Stimulated activated CD8-positive, alpha-beta memory T cell treated with anti-CD3 and anti-CD28 coated beads, Interleukin-7, amount 100 ng/mL, for 24 hours (primary cell): ENCODE measurements around the gene CAPN10.

Experiments used
- DNase-seq: peaks from one replicate; pipeline ENCODE4 v3.0.0-alpha.2; 2020; ENCODE audit warnings: low read depth

Gene CAPN10

DNA sequence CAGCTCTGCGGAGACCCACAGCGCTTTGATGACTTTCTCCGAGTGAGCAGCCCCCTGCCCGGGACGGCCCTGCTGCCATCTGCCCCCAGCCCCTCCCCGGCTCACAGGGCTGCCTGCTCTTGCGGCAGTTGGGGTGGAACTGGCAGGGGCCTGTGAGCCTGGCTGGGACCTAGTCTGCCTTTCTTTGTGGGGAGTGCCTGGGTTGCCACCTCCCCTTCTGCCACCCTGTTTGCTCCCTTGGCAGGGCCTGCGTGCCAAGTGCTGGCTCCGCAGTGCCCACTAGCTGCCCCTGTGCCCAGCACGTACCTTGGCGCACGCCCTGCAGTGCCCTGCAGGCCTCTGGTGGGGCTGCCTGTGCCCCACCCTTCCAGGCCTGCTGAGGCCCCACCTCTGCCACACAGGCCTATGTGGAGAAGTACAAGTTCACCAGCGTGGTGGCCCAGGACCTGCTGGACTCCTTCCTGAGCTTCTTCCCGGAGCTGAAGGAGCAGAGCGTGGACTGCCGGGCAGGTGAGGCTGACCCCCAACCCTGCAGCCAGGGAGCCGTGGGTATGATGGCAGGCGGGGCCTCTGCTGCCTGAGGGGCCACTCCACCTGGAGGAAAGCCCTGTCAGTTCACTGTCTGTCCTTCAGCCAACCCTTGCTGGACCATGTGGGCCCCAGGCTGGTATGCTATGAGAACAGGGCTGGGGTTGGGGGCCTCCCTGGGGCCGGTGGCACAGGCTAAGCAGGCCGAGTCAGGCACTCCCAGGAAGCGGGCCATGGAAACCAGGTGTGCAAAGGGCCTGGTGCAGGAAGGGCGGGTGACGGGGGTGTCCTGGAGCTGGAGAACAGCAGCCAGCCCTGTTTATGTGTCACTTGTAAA, 11.2 kb upstream of the CAPN10 start:
- DNase-seq: no peak

DNA sequence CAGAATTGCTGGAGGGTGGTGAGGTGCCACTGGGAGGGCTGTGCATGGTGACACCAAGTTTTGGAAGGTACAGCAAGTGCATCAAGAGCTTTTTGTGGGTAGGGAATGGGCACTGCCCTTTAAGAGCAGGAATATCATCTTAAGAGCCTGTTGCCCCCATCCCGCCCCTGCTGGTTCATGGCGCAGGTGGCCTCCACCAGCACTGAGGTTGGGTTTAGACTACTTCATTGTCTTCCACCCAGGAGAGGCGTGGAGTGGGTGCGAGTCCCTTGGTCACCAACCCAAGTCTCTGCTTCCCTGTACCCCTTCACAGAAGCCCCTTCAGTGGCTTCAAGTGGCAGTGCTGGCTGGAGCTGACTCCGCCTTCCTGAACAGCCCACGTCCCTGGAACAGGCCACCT, 10.5 kb upstream of the CAPN10 start:
- no peak for DNase-seq

DNA sequence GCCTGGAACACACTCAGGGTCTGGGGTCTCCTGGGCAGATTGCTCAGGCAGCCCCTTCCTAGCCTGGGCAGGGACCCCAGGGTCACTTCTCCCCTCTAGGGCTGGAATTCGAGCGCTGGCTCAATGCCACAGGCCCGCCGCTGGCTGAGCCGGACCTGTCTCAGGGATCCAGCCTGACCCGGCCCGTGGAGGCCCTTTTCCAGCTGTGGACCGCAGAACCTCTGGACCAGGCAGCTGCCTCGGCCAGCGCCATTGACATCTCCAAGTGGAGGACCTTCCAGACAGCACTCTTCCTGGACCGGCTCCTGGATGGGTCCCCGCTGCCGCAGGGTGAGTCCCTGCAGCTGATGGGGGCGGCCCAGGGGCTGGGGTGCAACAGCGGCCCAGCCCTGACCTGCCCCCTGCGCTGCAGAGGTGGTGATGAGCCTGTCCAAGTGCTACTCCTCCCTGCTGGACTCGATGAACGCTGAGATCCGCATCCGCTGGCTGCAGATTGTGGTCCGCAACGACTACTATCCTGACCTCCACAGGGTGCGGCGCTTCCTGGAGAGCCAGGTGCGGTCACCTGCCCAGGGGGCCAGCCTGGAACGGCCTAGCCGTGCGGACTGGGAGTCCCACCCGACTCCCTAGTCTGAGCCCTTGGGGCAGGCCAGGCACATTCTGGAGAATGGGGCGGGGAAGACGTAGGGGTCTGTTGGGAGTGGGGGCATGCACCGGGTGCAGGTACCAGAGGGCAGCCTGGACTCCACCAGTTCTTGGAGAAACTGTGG, 9.9 kb upstream of the CAPN10 start:
- DNase-seq: no peak

DNA sequence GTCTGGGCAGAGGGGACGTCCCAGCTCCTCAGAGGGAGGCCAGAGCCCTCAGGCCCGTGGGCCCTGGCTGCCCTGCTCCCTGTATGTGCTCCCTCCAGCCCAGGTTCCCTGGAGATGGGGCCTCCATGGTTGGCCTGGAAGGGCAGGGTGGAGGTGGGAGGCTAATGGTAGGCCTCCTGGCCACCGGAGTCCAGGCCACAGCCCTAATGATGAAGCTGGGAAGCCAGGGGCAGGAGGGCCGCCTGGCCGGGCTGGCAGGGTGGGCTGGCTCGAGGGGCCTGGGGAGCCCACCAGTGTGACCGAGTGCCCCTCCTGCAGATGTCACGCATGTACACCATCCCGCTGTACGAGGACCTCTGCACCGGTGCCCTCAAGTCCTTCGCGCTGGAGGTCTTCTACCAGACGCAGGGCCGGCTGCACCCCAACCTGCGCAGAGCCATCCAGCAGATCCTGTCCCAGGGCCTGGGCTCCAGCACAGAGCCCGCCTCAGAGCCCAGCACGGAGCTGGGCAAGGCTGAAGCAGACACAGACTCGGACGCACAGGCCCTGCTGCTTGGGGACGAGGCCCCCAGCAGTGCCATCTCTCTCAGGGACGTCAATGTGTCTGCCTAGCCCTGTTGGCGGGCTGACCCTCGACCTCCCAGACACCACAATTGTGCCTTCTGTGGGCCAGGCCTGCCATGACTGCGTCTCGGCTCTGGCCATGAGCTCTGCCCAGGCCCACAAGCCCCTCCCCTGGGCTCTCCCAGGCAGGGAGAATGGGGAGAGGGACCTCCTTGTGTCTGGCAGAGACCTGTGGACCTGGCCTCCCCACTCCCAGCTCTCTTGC, 9.0 kb upstream of the CAPN10 start:
- DNase-seq: no peak

DNA sequence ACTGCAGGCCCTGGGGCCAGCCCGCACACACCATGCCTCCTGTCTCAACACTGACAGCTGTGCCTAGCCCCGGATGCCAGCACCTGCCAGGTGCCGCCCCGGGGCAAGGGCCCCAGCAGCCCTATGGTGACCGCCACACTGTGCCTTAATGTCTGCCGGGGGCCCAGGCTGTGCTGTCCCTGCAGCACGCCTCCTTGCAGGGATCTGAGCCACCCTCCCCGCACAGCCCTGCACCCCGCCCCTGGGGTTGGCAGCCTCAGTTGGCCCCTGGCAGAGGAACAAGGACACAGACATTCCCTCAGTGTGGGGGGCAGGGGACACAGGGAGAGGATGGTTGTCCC, 8.5 kb upstream of the CAPN10 start:
- DNase-seq: no peak

GRCh38 chr2:240578488-240578887, 8.0 kb upstream of the CAPN10 start:
- DNase-seq: no peak

- DNase-seq: no peak
Measured at GRCh38 chr2:240579071-240579762, 7.3 kb upstream of the CAPN10 start.

DNA sequence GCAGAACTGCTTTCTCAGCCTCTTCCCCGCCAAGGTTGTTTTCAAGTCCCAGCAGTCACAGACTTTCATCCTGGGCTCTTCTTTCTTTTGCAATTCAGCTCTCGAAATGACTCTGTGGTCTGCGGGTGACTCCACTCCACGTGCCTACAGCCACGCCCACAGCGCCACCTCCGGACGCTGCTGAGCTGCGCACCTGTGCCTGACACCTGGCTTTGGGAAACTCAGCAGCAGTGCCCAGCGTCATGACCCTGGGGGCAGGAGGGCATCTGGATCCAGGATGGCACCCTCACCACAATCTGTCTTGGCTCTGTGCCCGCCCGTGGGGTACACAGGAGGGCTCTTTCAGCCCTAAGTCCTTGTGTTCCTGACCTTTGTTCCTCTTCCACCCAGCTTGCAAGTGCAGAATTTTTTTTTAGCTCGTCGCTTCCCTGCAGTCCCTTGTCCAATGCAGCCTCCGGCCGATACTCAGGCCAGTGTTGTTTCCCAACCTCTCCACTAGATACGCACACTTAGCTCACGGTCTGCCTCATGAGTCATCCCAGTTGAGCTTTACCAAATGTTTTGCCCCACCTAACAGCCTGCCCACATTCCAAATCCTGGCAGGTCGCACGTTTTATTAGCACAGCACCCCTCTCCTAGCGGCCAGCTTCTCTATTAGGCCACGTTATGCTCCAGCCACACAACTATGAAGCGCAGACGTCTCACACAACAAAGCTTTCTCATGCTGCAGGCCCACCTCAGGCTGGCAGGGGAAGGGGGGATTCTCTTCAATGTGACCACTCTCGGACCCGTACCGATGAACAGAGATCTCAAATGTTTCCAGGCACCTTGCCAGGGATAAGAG, 6.5 kb upstream of the CAPN10 start:
- DNase-seq: no peak

DNA sequence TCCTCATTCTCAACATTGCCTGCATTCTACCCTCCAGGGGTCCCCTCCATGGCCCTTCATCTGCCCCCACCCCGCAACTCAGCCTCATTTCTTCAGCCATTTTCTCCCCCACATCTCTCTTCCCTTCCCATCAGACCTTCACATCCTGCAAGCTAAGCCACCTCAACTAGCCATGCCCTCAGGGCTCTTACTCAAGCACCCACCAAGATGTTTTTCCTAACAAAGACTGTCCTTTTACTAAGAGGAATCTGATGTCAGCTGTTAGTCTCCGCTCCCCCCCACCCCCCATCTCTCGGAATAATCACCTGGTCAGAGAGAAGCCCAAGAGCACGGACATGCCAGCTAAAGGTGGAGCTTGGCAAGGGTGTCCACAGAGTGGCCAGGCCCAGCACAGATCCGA, 4.7 kb upstream of the CAPN10 start:
- no peak for DNase-seq

DNA sequence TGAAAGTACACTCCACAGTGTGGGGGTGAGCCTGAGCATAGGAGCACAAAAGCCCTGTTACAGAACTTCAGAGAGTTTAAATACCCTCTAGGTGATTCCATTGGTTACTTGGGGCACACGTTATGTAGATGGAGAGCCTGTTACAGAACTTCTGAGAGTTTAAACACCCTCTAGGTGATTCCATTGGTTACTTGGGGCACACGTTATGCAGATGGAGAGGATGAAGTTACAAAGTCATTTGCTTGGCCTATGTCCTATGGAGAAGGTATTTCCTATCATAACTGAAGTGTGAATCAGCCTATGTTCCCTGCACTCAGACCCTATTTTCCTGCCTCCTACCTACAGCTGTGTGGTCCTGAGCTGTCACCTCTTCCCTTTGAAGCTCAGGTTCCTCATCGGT, 3.8 kb upstream of the CAPN10 start:
- DNase-seq: no peak

DNA sequence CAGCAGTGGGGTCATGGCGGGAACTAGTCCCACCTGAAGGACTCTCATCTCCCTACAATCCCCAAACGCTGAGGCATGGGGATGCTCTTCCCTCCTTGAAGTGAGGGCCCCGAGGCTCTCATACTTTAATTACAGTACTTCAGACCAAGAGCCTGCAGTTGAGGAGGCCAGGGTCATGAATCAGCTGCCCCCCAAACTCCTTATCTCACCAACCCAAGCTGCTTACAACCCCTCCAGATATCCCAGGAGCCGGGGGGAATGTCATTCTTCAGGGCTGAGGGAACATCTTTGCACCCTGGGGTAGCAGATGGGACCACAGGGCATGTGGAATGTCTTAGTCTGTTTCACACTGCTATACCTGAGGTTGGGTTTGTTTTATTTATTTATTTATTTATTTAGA, 2.8 kb upstream of the CAPN10 start:
- DNase-seq: no peak

DNA sequence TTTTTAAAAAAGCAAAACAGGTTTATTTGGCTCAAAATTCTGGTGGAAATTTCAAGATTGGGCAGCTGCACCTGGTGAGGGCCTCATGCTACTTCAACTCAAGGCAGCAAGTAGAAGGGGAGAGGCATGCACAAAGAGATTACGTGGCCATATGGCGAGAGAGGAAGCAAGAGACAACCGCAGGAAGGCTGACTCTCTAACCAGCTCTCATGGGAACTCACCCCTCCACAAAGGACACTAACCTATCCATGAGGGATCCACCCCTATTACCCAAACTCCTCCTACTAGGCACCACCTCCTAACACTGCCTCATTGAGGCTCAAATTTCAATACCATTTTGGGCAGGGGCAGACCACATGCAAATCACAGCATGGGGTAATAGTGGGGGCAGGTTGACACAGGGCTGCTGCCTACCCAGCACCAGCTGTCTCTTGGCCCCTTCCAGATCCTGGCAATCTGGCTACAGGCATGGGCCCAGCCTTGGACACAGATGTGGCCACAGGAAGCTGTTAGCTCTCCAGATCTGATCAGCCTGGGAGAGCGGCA, 2.0 kb upstream of the CAPN10 start:
- DNase-seq: no peak

- no peak for DNase-seq
Measured at GRCh38 chr2:240585101-240585500, 1.4 kb upstream of the CAPN10 start.

GRCh38 chr2:240585681-240586197, 795 bp upstream of the CAPN10 start:
- no peak for DNase-seq

- DNase-seq: no peak
Measured at GRCh38 chr2:240586919-240587800, 626 bp downstream of the CAPN10 start.

- no peak for DNase-seq
Measured at GRCh38 chr2:240588006-240588655, 1.6 kb downstream of the CAPN10 start.

DNA sequence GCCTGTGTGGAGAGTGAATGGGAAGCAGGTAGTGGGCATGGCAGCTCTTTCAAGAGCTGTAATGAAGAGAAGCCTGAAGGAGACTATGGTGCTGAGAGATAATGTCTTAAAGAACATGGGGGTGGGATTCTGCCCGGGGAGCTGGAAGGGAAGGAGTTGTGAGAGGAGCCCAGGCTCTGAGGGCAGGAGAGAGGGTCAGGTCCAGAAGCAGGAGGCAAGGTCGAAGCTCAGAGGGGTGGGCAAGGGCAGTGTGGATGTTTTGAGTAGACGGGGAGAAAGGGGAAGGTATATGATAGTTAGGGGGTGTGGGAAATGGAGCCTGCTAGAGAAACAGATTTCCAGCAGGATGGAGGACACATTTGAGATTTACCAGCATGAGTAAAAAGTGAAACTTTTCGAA, 2.1 kb downstream of the CAPN10 start:
- DNase-seq: no peak

DNA sequence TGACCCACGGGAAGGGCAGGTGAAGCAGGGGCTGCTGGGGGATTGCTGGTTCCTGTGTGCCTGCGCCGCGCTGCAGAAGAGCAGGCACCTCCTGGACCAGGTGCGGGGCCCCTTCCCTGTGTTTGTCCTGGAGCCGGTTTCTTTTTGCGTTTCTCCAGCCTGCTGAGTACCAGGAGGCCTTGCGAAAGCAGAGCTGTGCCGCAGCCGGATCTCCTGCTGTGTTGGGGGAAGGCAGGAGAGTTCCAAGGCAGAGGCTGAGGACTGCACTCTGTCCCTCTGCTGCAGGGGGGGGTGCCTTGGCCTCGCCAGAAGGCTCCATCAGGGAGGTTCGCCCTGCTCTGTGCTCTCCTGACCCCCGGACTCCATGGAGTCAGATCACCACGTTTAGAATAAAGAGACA, 2.8 kb downstream of the CAPN10 start:
- DNase-seq: no peak
